H9 (cell line): Measurements from ENCODE around the gene WDR36. TPM values are rescaled to one million over a fixed set of nuclear protein-coding genes. Genes with fewer than 3 reads are reported as not detected.

Experiments
- DNase-seq: peaks from one replicate; pipeline ENCODE4 v3.0.0-alpha.2; 2017
- H2AFZ ChIP-seq: one replicate; pipeline ENCODE4 v1.6.1; 2013; ENCODE audit warnings: mild to moderate bottlenecking, low read length, control low read depth, moderate library complexity
- H2AK5ac ChIP-seq: 2 replicates; pipeline ENCODE4 v1.6.1; 2013; ENCODE audit warnings: low read length, control low read depth, mixed read lengths; ENCODE audit not compliant: insufficient read length
- H2BK120ac ChIP-seq: one replicate; pipeline ENCODE4 v1.6.1; 2013; ENCODE audit warnings: low read depth, mild to moderate bottlenecking, low read length, control low read depth, inconsistent platforms; ENCODE audit not compliant: poor library complexity, severe bottlenecking
- H2BK12ac ChIP-seq: 2 replicates; pipeline ENCODE4 v1.6.1; 2013; ENCODE audit warnings: low read length, control low read depth, mixed read lengths, low read depth; ENCODE audit not compliant: insufficient read length
- H2BK15ac ChIP-seq: 2 replicates; pipeline ENCODE4 v1.6.1; 2013; ENCODE audit warnings: low read depth, low read length, control low read depth
- H2BK20ac ChIP-seq: one replicate; pipeline ENCODE4 v1.6.1; 2013; ENCODE audit warnings: low read depth, mild to moderate bottlenecking, low read length, control low read depth, inconsistent platforms; ENCODE audit not compliant: poor library complexity, severe bottlenecking
- H2BK5ac ChIP-seq: 2 replicates; pipeline ENCODE4 v1.6.1; 2013; ENCODE audit warnings: low read length, control low read depth, mixed read lengths; ENCODE audit not compliant: insufficient read length
- H3K14ac ChIP-seq: 2 replicates; pipeline ENCODE4 v1.6.1; 2013; ENCODE audit warnings: low read length, control low read depth; ENCODE audit not compliant: insufficient read depth
- H3K18ac ChIP-seq: 2 replicates; pipeline ENCODE4 v1.6.1; 2013; ENCODE audit warnings: low read depth, mild to moderate bottlenecking, mixed read lengths, low read length, control low read depth; ENCODE audit not compliant: insufficient read length
- H3K23ac ChIP-seq: 2 replicates; pipeline ENCODE4 v1.6.1; 2013; ENCODE audit warnings: low read length, control low read depth, mixed read lengths, low read depth; ENCODE audit not compliant: insufficient read length
- H3K23me2 ChIP-seq: 2 replicates; pipeline ENCODE4 v1.6.1; 2013; ENCODE audit warnings: low read depth, mild to moderate bottlenecking, mixed read lengths, low read length, control low read depth; ENCODE audit not compliant: insufficient read length, poor library complexity, severe bottlenecking
- H3K27ac ChIP-seq: 2 replicates; pipeline ENCODE4 v1.5.1; 2013; ENCODE audit warnings: low read length, control low read depth, mixed read lengths, low read depth; ENCODE audit not compliant: insufficient read length
- H3K27me3 ChIP-seq: 2 replicates; pipeline ENCODE4 v1.6.1; 2013; ENCODE audit warnings: low read length, control low read depth, inconsistent platforms; ENCODE audit not compliant: insufficient read depth
- H3K4ac ChIP-seq: 2 replicates; pipeline ENCODE4 v1.6.1; 2013; ENCODE audit warnings: low read depth, mild to moderate bottlenecking, control low read depth, inconsistent platforms, low read length, moderate library complexity
- H3K4me1 ChIP-seq: 2 replicates; pipeline ENCODE4 v1.6.1; 2013; ENCODE audit warnings: low read length, control low read depth, inconsistent platforms; ENCODE audit not compliant: insufficient read depth
- H3K4me2 ChIP-seq: 2 replicates; pipeline ENCODE4 v1.6.1; 2013; ENCODE audit warnings: low read length, control low read depth, mixed read lengths; ENCODE audit not compliant: insufficient read length, insufficient read depth
- H3K56ac ChIP-seq: 2 replicates; pipeline ENCODE4 v1.6.1; 2013; ENCODE audit warnings: low read depth, mild to moderate bottlenecking, mixed read lengths, low read length, control low read depth; ENCODE audit not compliant: insufficient read length
- H3K79me1 ChIP-seq: 2 replicates; pipeline ENCODE4 v1.6.1; 2013; ENCODE audit warnings: low read depth, mild to moderate bottlenecking, moderate library complexity, low read length, control low read depth, inconsistent platforms; ENCODE audit not compliant: insufficient read depth, poor library complexity, severe bottlenecking
- H3K79me2 ChIP-seq: 2 replicates; pipeline ENCODE4 v1.6.1; 2013; ENCODE audit warnings: low read length, control low read depth, inconsistent platforms; ENCODE audit not compliant: insufficient read depth
- H3K9ac ChIP-seq: 2 replicates; pipeline ENCODE4 v1.6.1; 2013; ENCODE audit warnings: low read length, control low read depth, mixed read lengths; ENCODE audit not compliant: insufficient read length; ENCODE audit errors: extremely low read depth
- H3K9me3 ChIP-seq: one replicate; pipeline ENCODE4 v1.6.1; 2013; ENCODE audit warnings: low read depth, low read length, inconsistent platforms; ENCODE audit not compliant: control insufficient read depth
- H3T11ph ChIP-seq: one replicate; pipeline ENCODE4 v1.6.1; 2013; ENCODE audit warnings: mild to moderate bottlenecking, low read length, control low read depth, inconsistent platforms
- H4K20me1 ChIP-seq: one replicate; pipeline ENCODE4 v1.6.1; 2013; ENCODE audit not compliant: control insufficient read depth, insufficient read length, insufficient read depth
- H4K5ac ChIP-seq: 2 replicates; pipeline ENCODE4 v1.6.1; 2013; ENCODE audit warnings: low read depth, mild to moderate bottlenecking, mixed read lengths, low read length, control low read depth; ENCODE audit not compliant: insufficient read length
- H4K8ac ChIP-seq: replicated peaks from 2 replicates; pipeline ENCODE4 v1.6.1; 2013; ENCODE audit warnings: low read length, control low read depth, mixed read lengths, low read depth; ENCODE audit not compliant: insufficient read length
- H4K91ac ChIP-seq: 2 replicates; pipeline ENCODE4 v1.6.1; 2013; ENCODE audit warnings: low read depth, mild to moderate bottlenecking, moderate library complexity, mixed read lengths, low read length, control low read depth; ENCODE audit not compliant: insufficient read length
- H3K27ac Mint-ChIP-seq, 3 experiments: 2 replicates in 2 of 3; 3 replicates in 1 of 3; pipeline ENCODE4 v1.8.0; 2020 to 2021; ENCODE audit warnings: mixed read lengths in 3 of 3, mild to moderate bottlenecking in 1 of 3, moderate library complexity in 1 of 3
- H3K27me3 Mint-ChIP-seq: 2 replicates; pipeline ENCODE4 v1.8.0; 2021; ENCODE audit warnings: low read depth, mild to moderate bottlenecking, moderate library complexity, mixed read lengths
- H3K36me3 Mint-ChIP-seq, 3 experiments: 2 replicates in 2 of 3; 3 replicates in 1 of 3; pipeline ENCODE4 v1.8.0; 2020 to 2021; ENCODE audit warnings: low read depth in 3 of 3, mixed read lengths in 3 of 3; ENCODE audit not compliant: insufficient read depth in 1 of 3
- H3K4me1 Mint-ChIP-seq, 2 experiments: 2 replicates each; pipeline ENCODE4 v1.8.0; 2020; ENCODE audit warnings: mixed read lengths in 2 of 2
- H3K4me3 Mint-ChIP-seq, 2 experiments: 2 replicates in 1 of 2; 3 replicates in 1 of 2; pipeline ENCODE4 v1.8.0; 2020 to 2021; ENCODE audit warnings: mild to moderate bottlenecking in 2 of 2, mixed read lengths in 2 of 2, moderate library complexity in 1 of 2
- H3K9me3 Mint-ChIP-seq, 2 experiments: 2 replicates in 1 of 2; 3 replicates in 1 of 2; pipeline ENCODE4 v1.8.0; 2020; ENCODE audit warnings: mild to moderate bottlenecking in 2 of 2, mixed read lengths in 2 of 2, moderate library complexity in 1 of 2
- WGBS: extraction: QIAGEN DNeasy Blood & Tissue Kit; methylation state at CpG from one replicate; pipeline ENCODE4 v1.1.7; 2013; ENCODE audit warnings: missing lambda C conversion rate, low lambda C conversion rate, mixed read lengths; ENCODE audit not compliant: insufficient read length; ENCODE audit errors: extremely low coverage; 5-methylcytosine and 5-hydroxymethylcytosine counted together
- total RNA-seq: library from RNA; stranded (reverse); gene quantifications from 2 replicates; pipeline ENCODE4 v1.2.1, GENCODE V29; 2021
- TF ChIP-seq, protein P1 (sequence below): fragments of 200-600 bp; sonication (generic); conservative IDR thresholded peaks from 3 replicates; pipeline ENCODE4 v1.8.0; 2021; ENCODE audit warnings: antibody characterized with exemption, mild to moderate bottlenecking

WDR36 gene
- total RNA-seq, 1 experiment from 2014 or later, result 42.0 TPM

DNA sequence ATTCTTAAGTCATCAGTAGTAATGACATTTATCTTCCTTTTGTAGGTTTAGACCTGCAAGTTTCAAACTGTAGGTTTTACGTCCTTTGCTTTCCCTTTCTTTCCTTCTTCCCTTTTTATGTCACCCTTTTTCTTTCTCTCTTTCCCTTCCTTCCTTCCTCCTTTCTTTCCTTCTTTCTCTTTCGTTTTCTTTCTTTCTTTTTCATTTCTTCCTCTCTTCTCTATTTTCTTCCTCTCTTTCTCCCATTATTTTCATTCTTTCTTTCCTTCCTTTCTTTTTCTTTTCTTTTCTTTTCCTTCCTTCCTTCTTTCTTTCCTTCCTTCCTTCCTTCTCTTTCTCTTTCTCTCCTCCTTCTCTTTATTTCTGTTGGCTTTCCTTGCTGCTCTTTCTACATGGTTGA lies 59.9 kb downstream of the WDR36 start:
- 100% methylated on average over 1 of the region's 2 CpGs for WGBS
- H2BK20ac ChIP-seq, result no peak overlapping the region
- no peak overlapping the region for H3K23ac ChIP-seq
- no peaks in the 10 kb centered on the region for H3K4me1 Mint-ChIP-seq
- H2AFZ ChIP-seq, result no peak overlapping the region
- H3K27me3 Mint-ChIP-seq, result peaks cover 5% of the 10 kb centered on the region
- H3K56ac ChIP-seq, result no peak overlapping the region
- H4K91ac ChIP-seq, result no peak overlapping the region
- H3K27ac Mint-ChIP-seq, result peak overlapping the region in 1 of 3 experiments; percentile 41; a peak in 1 of 7 replicates
- no peaks in the 10 kb centered on the region for H3K9me3 Mint-ChIP-seq
- no peak for DNase-seq
- H3K27me3 ChIP-seq, result no peaks in the 10 kb centered on the region
- H2AK5ac ChIP-seq, result no peak overlapping the region
- no peaks in the 10 kb centered on the region for H3K9me3 ChIP-seq
- H3K18ac ChIP-seq, result no peak overlapping the region
- H4K20me1 ChIP-seq, result no peaks in the 10 kb centered on the region
- H2BK120ac ChIP-seq, result no peak overlapping the region
- no peak overlapping the region for H2BK5ac ChIP-seq
- no peak overlapping the region for H4K8ac ChIP-seq
- no peaks in the 10 kb centered on the region for H3K79me2 ChIP-seq
- no peak overlapping the region for H3K27ac ChIP-seq
- no peak overlapping the region for H3K14ac ChIP-seq
- no peak overlapping the region for H3T11ph ChIP-seq
- no peak overlapping the region for H4K5ac ChIP-seq
- H3K9ac ChIP-seq, result no peak overlapping the region
- no peaks in the 10 kb centered on the region for H3K23me2 ChIP-seq
- no peak overlapping the region for H2BK15ac ChIP-seq
- H3K4me1 ChIP-seq, result no peaks in the 10 kb centered on the region
- no peaks in the 10 kb centered on the region for H3K79me1 ChIP-seq
- H2BK12ac ChIP-seq, result no peak overlapping the region
- H3K4ac ChIP-seq, result no peak overlapping the region
- TF ChIP-seq, protein P1, sequence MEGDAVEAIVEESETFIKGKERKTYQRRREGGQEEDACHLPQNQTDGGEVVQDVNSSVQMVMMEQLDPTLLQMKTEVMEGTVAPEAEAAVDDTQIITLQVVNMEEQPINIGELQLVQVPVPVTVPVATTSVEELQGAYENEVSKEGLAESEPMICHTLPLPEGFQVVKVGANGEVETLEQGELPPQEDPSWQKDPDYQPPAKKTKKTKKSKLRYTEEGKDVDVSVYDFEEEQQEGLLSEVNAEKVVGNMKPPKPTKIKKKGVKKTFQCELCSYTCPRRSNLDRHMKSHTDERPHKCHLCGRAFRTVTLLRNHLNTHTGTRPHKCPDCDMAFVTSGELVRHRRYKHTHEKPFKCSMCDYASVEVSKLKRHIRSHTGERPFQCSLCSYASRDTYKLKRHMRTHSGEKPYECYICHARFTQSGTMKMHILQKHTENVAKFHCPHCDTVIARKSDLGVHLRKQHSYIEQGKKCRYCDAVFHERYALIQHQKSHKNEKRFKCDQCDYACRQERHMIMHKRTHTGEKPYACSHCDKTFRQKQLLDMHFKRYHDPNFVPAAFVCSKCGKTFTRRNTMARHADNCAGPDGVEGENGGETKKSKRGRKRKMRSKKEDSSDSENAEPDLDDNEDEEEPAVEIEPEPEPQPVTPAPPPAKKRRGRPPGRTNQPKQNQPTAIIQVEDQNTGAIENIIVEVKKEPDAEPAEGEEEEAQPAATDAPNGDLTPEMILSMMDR, result no peak
- H3K4me2 ChIP-seq, result no peak overlapping the region
- no peak overlapping the region for H3K4me3 Mint-ChIP-seq
- H3K36me3 Mint-ChIP-seq, result no peaks in the 10 kb centered on the region
